ENCODE data around the gene ZNHIT6. TPM values are rescaled to one million over a fixed set of nuclear protein-coding genes. Genes with fewer than 3 reads are reported as not detected.

ZNHIT6 gene
- total and polyA plus RNA-seq, 2 of the 8 experiments (the other 6 are each of a cell fraction or from before 2014, with no cell fraction given) = 5.9 to 17.2 TPM

DNA sequence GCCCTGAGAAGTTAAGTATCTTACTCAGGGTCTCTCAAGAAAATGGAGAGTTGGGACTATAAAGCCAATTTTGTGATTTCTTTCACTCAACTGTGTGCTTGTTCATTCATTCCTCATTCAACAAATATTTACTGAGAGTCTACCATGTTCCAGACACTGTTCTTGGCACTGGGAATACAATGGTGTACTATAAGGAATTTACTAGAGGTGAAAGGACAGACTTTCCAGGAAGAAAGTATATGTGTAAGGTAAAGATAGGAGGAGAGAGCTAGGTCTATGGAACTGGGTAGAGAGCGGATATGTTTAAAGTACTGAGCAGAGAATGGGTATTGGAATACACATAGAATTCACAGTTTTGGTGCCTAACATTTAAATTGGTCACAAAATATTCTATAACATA lies 42.3 kb downstream of the ZNHIT6 start (continued):
- TF ChIP-seq JUN (IDR thresholded peaks at IDR 0.05; ENCODE audit: low read depth, low read length) (no peak), BRCA1 (IDR thresholded peaks at IDR 0.05; ENCODE audit: low read depth, low read length) (no peak), NANOG (IDR thresholded peaks at IDR 0.05; ENCODE audit: insufficient read depth, low read depth, low read length, poor library complexity, severe bottlenecking) (no peak)
